ENCODE results near the gene RALGAPA1.
"Not testable (repeated sequence)": the region's sequence is repeated elsewhere in the genome, so short reads cannot be mapped to it uniquely, and the experiment has no call there.

Gene RALGAPA1

GRCh38 chr14:35619461-35619860 is 189.6 kb downstream of the RALGAPA1 start:
- DNase-seq, result not testable (repeated sequence)

- DNase-seq, result no peak
Measured at GRCh38 chr14:35617500-35617899, 191.6 kb downstream of the RALGAPA1 start.

- no peak for DNase-seq
Measured at GRCh38 chr14:35607380-35607779, 201.7 kb downstream of the RALGAPA1 start.

- no peak for DNase-seq
Measured at GRCh38 chr14:35600253-35600652, 208.8 kb downstream of the RALGAPA1 start.

GRCh38 chr14:35594616-35595015 is 214.5 kb downstream of the RALGAPA1 start:
- no peak for DNase-seq

GRCh38 chr14:35587373-35587772 is 221.7 kb downstream of the RALGAPA1 start:
- DNase-seq, result not testable (repeated sequence)

GRCh38 chr14:35578639-35579038 is 230.5 kb downstream of the RALGAPA1 start:
- no peak for DNase-seq

GRCh38 chr14:35578135-35578534 is 231.0 kb downstream of the RALGAPA1 start:
- no peak for DNase-seq

GRCh38 chr14:35576856-35577255 is 232.2 kb downstream of the RALGAPA1 start:
- no peak for DNase-seq

- no peak for DNase-seq
Measured at GRCh38 chr14:35576260-35576659, 232.8 kb downstream of the RALGAPA1 start.

- no peak for DNase-seq
Measured at GRCh38 chr14:35573911-35574310, 235.2 kb downstream of the RALGAPA1 start.

GRCh38 chr14:35571598-35571997 is 237.5 kb downstream of the RALGAPA1 start:
- no peak for DNase-seq

GRCh38 chr14:35565871-35566464 is 243.1 kb downstream of the RALGAPA1 start:
- DNase-seq, result no peak

- DNase-seq, result no peak
Measured at GRCh38 chr14:35558680-35559079, 250.4 kb downstream of the RALGAPA1 start.

GRCh38 chr14:35557221-35557747 is 251.8 kb downstream of the RALGAPA1 start:
- no peak for DNase-seq

GRCh38 chr14:35556548-35556947 is 252.5 kb downstream of the RALGAPA1 start:
- DNase-seq, result no peak

- no peak for DNase-seq
Measured at GRCh38 chr14:35553808-35554207, 255.3 kb downstream of the RALGAPA1 start.

GRCh38 chr14:35551081-35551480 is 258.0 kb downstream of the RALGAPA1 start:
- no peak for DNase-seq

- DNase-seq, result no peak
Measured at GRCh38 chr14:35549551-35549950, 259.5 kb downstream of the RALGAPA1 start.

GRCh38 chr14:35543006-35543405 is 266.1 kb downstream of the RALGAPA1 start:
- no peak for DNase-seq

GRCh38 chr14:35539969-35540368 is 269.1 kb downstream of the RALGAPA1 start:
- no peak for DNase-seq

GRCh38 chr14:35535483-35536112 is 273.5 kb downstream of the RALGAPA1 start:
- DNase-seq, result no peak

- DNase-seq, result peak; percentile 53
Measured at GRCh38 chr14:35534873-35535482, 274.1 kb downstream of the RALGAPA1 start.

- no peak for DNase-seq
Measured at GRCh38 chr14:35534208-35534872, 274.8 kb downstream of the RALGAPA1 start.
